Transverse colon (tissue), 4 donors: ENCODE data around the gene CDH18. TPM values are rescaled to one million over a fixed set of nuclear protein-coding genes. Genes with fewer than 3 reads are reported as not detected.

Experiments
- DNase-seq: peaks from one replicate; pipeline ENCODE4 v3.0.0-alpha.2; 2019
- H3K27ac ChIP-seq, 4 donors: fragments of 200-600 bp; sonication (generic); 2 replicates each; pipeline ENCODE4 v1.5.1; 2016 to 2018; ENCODE audit warnings: inconsistent platforms in 4 of 4
- H3K27me3 ChIP-seq: fragments of 200-600 bp; sonication (generic); 2 replicates; pipeline ENCODE4 v1.5.1; 2017; ENCODE audit warnings: inconsistent platforms
- H3K36me3 ChIP-seq, 4 donors: fragments of 200-600 bp; sonication (generic); 2 replicates each; pipeline ENCODE4 v1.5.1; 2017 to 2019; ENCODE audit warnings: inconsistent platforms in 4 of 4
- H3K4me1 ChIP-seq, 4 donors: fragments of 200-600 bp; sonication (generic); 2 replicates each; pipeline ENCODE4 v1.5.1; 2017 to 2020; ENCODE audit warnings: inconsistent platforms in 4 of 4
- H3K4me3 ChIP-seq, 4 donors: fragments of 200-600 bp; sonication (generic); 1 replicate in 1 of 4; 2 replicates in 3 of 4; pipeline versions ENCODE4 v1.5.1 to v1.6.1; 2017 to 2019; ENCODE audit warnings: inconsistent platforms in 4 of 4
- H3K9me3 ChIP-seq, 2 donors: fragments of 200-600 bp; sonication (generic); 2 replicates each; pipeline ENCODE4 v1.5.1; 2017 to 2019; ENCODE audit warnings: inconsistent platforms in 2 of 2
- EP300 ChIP-seq: sonication (generic); formaldehyde crosslinking; IDR thresholded peaks from one replicate; pipeline ENCODE4 v1.6.1; 2017; ENCODE audit warnings: antibody characterized with exemption, low read depth
- POLR2A ChIP-seq: fragments of 450-650 bp; IDR thresholded peaks from one replicate; pipeline ENCODE4 v1.6.1; 2016; ENCODE audit warnings: antibody characterized with exemption, mild to moderate bottlenecking, moderate library complexity
- POLR2AphosphoS5 ChIP-seq, 3 donors: sonication (generic); formaldehyde crosslinking; IDR thresholded peaks; one replicate each; pipeline ENCODE4 v1.6.1; 2016; ENCODE audit warnings: antibody characterized with exemption in 3 of 3
- WGBS, 2 donors: methylation state at CpG; one replicate each; pipeline ENCODE4 v1.1.5; 2018; ENCODE audit warnings: low coverage in 1 of 2; 5-methylcytosine and 5-hydroxymethylcytosine counted together
- in situ Hi-C, 4 donors: fragments of 200-750 bp; cut with MboI; loops; one replicate each; pipeline versions ENCODE4 v1.15.0 to v1.15.1; 2017; ENCODE audit warnings: low sequenced_read_pairs in 3 of 4, low pct_ligation_motif_present in 1 of 4, low pct_unique_long_range_greater_than_20kb in 1 of 4
- intact Hi-C: fragments of 100-400 bp; cut with DNase I; formaldehyde crosslinking; loops from one replicate; pipeline ENCODE4 v1.15.1; 2023; ENCODE audit warnings: low total_unique reads
- total RNA-seq, 4 donors: library from RNA; depleted of rRNA; stranded (reverse); fragments of >200 nt; gene quantifications; one replicate each; pipeline ENCODE4 v1.1.0, GENCODE V29; 2016
- TF ChIP-seq, protein P1 (sequence below), 5 experiments: fragments of 200-600 bp in 3 of 5; fragments of 450-650 bp in 2 of 5; sonication (generic) in 3 of 5; IDR thresholded peaks; 1 replicate in 2 of 5; 2 replicates in 3 of 5; pipeline ENCODE4 v1.5.1; 2016 to 2017; ENCODE audit warnings: antibody characterized with exemption in 5 of 5, inconsistent platforms in 3 of 5, mild to moderate bottlenecking in 2 of 5, moderate library complexity in 1 of 5

The CDH18 gene
- total RNA-seq, 4 donors from 2014 or later, result not detected

DNA sequence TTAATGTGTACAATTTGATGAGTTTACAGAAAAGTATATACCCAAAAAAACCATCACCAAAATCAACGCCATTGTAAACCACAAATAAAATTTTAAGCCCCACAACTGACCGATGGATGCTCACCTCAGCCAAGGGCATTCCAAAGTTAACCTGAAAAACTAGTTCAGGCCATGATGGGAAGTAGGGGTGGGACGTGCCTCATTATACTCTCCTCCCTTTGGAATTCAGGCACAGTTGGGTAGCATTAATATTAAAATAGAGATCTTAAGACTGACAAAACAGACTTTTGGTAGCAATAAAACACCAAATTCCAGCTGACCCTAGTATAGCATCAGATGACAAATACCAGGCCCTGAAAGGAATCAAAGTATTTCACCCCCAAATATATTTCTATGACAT lies 129.0 kb downstream of the CDH18 start:
- TF ChIP-seq, protein P1, sequence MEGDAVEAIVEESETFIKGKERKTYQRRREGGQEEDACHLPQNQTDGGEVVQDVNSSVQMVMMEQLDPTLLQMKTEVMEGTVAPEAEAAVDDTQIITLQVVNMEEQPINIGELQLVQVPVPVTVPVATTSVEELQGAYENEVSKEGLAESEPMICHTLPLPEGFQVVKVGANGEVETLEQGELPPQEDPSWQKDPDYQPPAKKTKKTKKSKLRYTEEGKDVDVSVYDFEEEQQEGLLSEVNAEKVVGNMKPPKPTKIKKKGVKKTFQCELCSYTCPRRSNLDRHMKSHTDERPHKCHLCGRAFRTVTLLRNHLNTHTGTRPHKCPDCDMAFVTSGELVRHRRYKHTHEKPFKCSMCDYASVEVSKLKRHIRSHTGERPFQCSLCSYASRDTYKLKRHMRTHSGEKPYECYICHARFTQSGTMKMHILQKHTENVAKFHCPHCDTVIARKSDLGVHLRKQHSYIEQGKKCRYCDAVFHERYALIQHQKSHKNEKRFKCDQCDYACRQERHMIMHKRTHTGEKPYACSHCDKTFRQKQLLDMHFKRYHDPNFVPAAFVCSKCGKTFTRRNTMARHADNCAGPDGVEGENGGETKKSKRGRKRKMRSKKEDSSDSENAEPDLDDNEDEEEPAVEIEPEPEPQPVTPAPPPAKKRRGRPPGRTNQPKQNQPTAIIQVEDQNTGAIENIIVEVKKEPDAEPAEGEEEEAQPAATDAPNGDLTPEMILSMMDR (IDR thresholded peaks at IDR 0.05), result no peak
- TF ChIP-seq EP300 (no peak), POLR2A (no peak), POLR2AphosphoS5 (IDR thresholded peaks at IDR 0.05) (no peak)
- in situ Hi-C loops, result no loop called here
- Histone ChIP-seq H3K27me3 (no peaks in the 10 kb centered on the region), H3K4me1 (no peaks in the 10 kb centered on the region), H3K9me3 (peaks cover 0 to 6% of the 10 kb centered on the region in 2 donors), H3K4me3 (no peak overlapping the region), H3K36me3 (no peaks in the 10 kb centered on the region), H3K27ac (no peak overlapping the region)
- no peak for DNase-seq
- intact Hi-C loops, result no loop called here
- 71 to 88% methylated on average over 3 of the region's 3 CpGs for WGBS, 2 donors

DNA sequence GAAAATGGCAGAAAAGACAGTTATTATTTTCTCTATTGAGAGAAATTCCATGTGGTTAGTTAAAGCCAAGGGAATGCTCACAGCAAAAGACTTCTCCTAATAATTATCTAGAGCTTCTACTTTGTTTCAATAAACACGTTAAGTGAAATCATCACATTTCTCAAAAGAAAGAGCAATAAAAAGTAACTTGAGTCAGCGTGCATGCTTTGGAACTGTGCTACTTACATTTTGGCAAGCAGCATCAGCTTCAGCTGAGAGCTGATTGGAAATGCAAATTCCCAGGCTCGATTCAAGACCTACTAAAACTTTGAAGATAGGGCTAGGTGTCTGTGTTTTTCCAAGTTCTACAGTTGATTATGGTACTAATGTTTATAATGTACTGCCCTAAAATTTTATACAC lies 132.1 kb downstream of the CDH18 start:
- no peaks in the 10 kb centered on the region for H3K4me1 ChIP-seq
- H3K36me3 ChIP-seq, result no peaks in the 10 kb centered on the region
- H3K4me3 ChIP-seq, result no peak overlapping the region
- WGBS, 2 donors, result 39 to 41% methylated on average over 3 of the region's 3 CpGs
- H3K27ac ChIP-seq, result no peak overlapping the region
- TF ChIP-seq, protein P1 (IDR thresholded peaks at IDR 0.05), result no peak
- TF ChIP-seq EP300, result no peak
- no peak for TF ChIP-seq POLR2A
- TF ChIP-seq POLR2AphosphoS5 (IDR thresholded peaks at IDR 0.05), result no peak
- intact Hi-C loops (no loop called here), in situ Hi-C loops (no loop called here)
- DNase-seq, result no peak
- H3K27me3 ChIP-seq, result no peaks in the 10 kb centered on the region
- H3K9me3 ChIP-seq, result peaks cover 0 to 6% of the 10 kb centered on the region in 2 donors

DNA sequence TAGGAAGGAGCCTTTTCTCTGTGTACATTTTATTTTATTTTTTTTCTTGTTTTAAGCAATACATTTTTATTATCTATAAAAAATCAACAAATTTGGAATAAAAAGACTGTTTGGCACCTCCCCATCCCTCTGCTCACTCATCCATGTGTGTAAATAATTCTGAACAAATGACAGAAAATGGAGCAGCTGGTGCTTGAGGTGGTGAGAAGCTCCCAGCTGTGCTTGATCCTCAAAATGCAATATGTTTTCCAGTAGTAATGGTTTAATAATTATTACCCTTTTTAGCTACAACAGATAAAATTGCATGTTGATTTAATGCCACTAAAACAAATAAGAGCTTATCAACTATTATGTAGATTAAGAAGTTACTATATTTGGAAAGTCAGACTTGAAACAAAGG lies 132.5 kb downstream of the CDH18 start:
- no peak overlapping the region for H3K27ac ChIP-seq
- DNase-seq, result no peak
- H3K36me3 ChIP-seq, result no peaks in the 10 kb centered on the region
- no peaks in the 10 kb centered on the region for H3K4me1 ChIP-seq
- no peak overlapping the region for H3K4me3 ChIP-seq
- no peak for TF ChIP-seq POLR2A
- TF ChIP-seq POLR2AphosphoS5 (IDR thresholded peaks at IDR 0.05), result no peak
- TF ChIP-seq EP300, result no peak
- TF ChIP-seq, protein P1 (IDR thresholded peaks at IDR 0.05), result no peak
- intact Hi-C loops, result no loop called here
- H3K27me3 ChIP-seq, result no peaks in the 10 kb centered on the region
- in situ Hi-C loops, result no loop called here
- peaks cover 0 to 6% of the 10 kb centered on the region in 2 donors for H3K9me3 ChIP-seq

DNA sequence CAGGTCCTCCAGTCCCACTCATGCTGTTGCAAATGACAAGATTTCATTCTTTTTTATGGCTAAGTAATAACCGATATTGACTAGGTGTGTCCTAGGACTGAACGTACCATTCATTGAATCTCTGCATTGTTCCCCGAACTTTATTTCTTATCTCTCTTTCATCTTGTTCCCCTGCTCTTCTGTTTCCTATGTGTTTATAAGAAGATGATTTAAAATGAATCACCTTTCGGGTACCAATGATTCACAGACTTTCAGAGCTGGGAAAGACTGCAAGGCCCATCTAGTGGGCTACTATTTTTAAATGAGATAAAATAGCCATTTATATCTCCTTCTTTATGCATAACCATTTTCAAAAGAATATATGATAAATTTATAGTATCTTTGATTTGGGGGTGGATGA lies 133.0 kb downstream of the CDH18 start:
- Histone ChIP-seq H3K27ac (no peak overlapping the region), H3K4me3 (no peak overlapping the region), H3K4me1 (no peaks in the 10 kb centered on the region), H3K36me3 (no peaks in the 10 kb centered on the region), H3K27me3 (no peaks in the 10 kb centered on the region), H3K9me3 (peaks cover 0 to 6% of the 10 kb centered on the region in 2 donors)
- TF ChIP-seq, protein P1 (IDR thresholded peaks at IDR 0.05), result no peak
- TF ChIP-seq POLR2AphosphoS5 (IDR thresholded peaks at IDR 0.05) (no peak), EP300 (no peak), POLR2A (no peak)
- intact Hi-C loops (no loop called here), in situ Hi-C loops (no loop called here)
- DNase-seq, result no peak
- 73 to 76% methylated on average over 2 to 4 of the region's 4 CpGs for WGBS, 2 donors
